ENCODE data around the gene FBL.

- TF ChIP-seq EZH2 (IDR thresholded peaks at IDR 0.05; ENCODE audit: low read length) (no peak), CTCF (optimal IDR thresholded peaks at IDR 0.05 in 1 of 3, IDR thresholded peaks at IDR 0.05 in 1 of 3, conservative IDR thresholded peaks at IDR 0.05 in 1 of 3; ENCODE audit: extremely low read depth in 1 of 3, insufficient read depth in 2 of 3, low read length in 3 of 3) (no peak)
Measured at GRCh38 chr19:39805104-39805503, 41.1 kb downstream of the FBL start.

Measured in keratinocyte (primary cell).